GM21447 (cell line): ENCODE data around the gene CCDC7.
"Not testable (repeated sequence)": the region's sequence is repeated elsewhere in the genome, so short reads cannot be mapped to it uniquely, and the experiment has no call there.

Experiments used
- ATAC-seq: cut with Tn5 transposase; IDR thresholded peaks from one replicate; pipeline ENCODE4 v1.9.1; 2021; ENCODE audit not compliant: unreplicated experiment

Gene CCDC7

DNA sequence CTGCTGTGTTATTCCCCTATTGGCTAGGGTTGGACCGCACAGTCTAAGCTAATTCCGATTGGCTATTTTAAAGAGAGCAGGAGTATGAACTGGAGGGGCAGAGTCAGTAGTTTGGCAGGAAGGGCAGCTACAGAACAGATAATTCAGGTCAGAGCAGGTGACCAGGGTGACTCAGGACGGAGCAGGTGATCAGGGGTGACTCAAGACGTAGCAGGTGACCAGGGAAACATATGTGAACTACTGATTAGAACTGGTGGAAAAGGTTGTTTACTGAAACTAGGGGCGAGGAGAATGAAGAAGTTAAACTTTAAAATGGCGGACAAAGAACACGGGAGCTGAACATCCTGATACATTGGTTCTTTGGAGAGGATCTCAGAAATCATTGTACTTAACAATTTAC, 102.3 kb downstream of the CCDC7 start:
- no peak for ATAC-seq

DNA sequence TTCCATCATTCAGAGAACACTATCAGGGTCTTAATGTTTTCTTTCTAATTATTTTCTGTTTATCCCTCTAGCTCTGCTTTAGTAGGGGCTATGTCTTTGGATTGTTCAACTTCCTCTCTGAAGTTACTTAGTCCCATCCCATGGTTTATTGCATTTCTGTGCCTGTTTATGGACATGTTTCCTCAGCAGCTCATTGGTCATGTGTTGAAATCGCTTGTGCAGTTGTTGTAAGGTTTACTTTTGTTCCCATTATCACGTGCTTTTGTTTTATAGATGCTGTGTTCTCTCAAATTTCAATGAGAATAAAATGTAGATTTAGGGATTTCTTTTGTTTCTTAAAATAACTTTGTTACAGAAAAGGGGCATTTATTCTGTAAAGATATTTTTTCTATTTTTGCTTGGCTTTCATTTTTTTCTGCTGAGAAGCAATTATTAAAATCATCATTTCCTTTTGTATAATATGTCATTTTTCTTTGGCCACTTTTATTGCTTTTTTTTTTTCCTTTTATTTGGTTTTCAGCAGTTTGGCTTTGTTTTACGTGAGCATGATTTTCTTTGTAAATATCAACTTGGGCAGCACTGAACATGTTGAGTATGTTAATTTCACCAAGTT, 110.9 kb downstream of the CCDC7 start:
- ATAC-seq: no peak

DNA sequence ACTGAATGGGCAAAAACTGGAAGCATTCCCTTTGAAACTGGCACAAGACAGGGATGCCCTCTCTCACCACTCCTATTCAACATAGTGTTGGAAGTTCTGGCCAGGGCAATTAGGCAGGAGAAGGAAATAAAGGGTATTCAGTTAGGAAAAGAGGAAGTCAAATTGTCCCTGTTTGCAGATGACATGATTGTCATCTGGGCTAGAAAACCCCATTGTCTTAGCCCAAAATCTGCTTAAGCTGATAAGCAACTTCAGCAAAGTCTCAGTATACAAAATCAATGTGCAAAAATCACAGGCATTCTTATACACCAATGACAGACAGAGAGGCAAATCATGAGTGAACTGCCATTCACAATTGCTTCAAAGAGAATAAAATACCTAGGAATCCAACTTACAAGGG, 116.8 kb downstream of the CCDC7 start:
- ATAC-seq: not testable (repeated sequence)

DNA sequence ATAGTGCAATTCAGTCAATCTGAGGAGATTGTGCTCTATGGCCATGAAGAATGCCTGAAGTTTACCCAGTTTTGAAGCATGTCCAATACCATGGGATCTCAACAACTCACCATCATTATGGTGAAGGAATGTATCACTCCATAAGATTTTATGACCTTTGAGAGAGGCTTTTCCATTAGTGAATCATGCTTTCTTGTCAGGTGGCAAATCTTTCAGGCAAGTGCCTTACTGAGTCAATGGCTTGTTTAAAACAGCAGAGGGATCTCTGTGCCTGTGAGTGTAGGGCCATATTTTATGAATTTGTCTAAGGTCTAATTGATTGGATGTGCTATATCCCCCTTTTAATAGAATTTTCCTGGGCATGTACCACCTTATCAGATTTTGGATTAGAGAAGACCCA, 131.5 kb downstream of the CCDC7 start:
- ATAC-seq: no peak

DNA sequence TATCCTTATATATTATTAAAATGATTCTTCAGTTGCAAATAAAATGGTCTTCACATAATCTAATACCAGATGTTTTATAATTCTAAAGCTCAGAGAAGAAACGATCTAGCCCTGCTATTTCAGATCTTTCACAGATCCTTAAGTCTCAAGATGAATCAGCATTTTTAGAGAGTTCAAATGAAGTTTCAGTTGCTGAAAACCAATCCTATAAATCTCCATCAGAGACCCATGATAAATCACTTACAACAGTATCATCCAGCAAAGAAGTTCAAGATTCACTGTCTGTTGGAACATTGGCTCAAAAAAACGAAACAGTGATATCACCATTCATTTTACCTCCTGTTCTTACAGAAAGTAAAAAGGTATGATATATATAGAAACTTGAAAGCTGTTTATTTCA, 137.0 kb downstream of the CCDC7 start:
- ATAC-seq: no peak

DNA sequence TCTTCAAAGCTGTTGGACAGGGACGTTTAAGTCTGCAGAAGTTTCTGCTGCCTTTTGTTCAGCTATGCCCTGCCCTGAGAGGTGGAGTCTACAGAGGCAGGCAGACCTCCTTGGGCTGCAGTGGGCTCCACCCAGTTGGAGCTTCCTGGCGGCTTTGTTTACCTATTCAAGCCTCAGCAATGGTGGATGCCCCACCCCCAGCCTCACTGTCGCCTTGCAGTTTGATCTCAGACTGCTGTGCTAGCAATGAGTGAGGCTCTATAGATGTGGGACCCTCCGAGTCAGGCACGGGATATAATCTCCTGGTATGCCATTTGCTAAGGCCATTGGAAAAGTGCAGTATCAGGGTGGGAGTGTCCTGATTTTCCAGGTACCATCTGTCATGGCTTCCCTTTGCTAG, 152.1 kb downstream of the CCDC7 start:
- not testable (repeated sequence) for ATAC-seq

DNA sequence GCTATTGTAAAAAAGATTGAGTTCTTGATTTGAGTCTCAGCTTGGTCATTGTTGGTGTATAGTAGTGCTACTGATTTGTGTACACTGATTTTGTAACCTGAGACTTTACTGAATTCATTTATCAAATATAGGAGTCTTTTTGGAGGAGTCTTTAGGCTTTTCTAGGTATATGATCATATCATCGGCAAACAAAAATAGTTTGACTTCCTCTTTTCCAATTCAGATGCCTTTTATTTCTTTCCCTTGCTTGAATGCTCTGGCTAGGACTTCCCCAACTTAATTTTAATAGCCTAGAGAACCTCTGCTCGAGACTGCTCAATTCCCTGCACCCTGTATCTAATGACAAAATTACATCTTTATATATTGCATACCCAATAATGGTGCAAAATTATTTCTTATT, 154.4 kb downstream of the CCDC7 start:
- no peak for ATAC-seq

DNA sequence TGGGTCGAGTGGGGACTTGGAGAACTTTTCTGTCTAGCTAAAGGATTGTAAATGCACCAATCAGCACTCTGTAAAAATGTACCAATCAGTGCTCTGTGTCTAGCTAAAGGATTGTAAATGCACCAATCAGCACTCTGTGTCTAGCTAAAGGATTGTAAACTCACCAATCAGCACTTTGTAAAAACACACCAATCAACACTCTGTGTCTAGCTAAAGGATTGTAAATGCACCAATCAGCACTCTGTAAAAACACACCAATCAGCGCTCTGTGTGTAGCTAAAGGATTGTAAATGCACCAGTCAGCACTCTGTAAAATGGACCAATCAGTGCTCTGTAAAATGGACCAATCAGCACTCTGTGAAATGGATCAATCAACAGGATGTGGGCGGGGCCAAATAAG, 155.6 kb downstream of the CCDC7 start:
- not testable (repeated sequence) for ATAC-seq

DNA sequence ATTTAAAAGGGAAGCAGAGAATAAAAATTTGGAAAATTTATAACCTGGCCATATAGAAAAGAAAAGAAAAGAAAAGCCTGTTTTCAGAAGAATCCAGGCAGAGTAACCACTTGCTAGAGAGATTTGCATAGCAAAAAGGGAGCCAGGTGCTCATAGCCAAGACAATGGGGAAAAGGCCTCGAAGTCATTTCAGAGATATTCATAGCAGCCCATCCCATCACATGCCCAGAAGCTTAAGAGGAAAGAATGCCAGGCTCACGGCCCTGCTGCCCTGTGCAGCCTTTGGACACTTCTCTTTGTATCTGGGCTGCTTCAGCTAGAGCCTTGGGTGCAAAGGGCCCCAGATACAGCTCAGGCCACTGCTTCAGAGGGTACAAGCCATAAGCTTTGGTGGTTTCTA, 159.8 kb downstream of the CCDC7 start:
- ATAC-seq: no peak

DNA sequence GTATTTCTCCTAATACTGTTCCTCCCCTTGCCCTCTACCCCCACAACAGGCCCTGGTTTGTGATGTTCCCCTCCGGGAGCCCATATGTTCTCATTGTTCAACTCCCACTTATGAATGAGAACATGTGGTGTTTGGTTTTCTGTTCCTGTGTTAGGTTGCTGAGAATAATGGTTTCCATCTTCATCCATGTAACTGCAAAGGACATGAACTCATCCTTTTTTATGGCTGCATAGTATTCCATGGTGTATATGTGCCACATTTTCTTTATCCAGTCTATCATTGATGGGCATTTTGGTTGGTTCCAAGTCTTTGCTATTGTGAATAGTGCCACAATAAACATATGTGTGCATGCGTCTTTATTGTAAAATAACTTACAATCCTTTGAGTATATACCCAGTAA, 164.6 kb downstream of the CCDC7 start:
- ATAC-seq: not testable (repeated sequence)

DNA sequence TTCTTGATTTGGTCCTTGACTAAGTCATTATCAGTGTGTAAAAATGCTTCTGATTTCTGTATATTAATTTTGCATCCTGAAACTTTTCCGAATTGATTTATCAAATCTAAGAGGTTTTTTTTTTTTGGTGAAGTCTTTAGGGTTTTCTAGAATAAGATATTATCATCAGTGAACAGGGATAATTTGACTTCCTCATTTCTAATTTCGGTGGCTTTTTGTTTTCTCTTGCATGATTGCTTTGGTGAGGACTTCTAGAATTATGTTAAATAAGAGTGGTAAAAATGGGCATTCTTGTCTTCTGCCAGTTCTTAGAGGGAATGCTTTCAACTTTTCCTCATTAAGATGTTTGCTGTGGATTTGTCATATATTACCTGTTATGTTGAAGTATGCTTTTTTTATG, 170.5 kb downstream of the CCDC7 start:
- ATAC-seq: no peak

DNA sequence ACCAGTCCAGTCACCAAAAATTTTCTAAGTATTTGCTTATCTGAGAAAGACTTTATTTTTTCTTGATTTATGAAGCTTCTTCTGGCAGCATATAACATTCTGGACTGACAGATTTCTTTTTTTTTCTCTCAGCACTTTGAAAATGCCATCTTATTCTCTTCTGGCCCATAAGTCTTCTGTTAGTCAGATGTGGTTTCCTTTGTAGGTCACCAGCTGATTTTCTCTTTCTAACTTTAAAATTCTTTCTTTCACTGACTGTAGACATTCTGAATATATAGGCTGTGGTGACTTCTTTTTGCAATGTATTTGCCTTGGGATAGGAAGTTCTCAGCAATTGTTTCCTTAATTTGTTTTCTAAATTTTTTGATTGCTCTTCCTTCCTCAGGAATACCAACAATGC, 172.5 kb downstream of the CCDC7 start:
- no peak for ATAC-seq

DNA sequence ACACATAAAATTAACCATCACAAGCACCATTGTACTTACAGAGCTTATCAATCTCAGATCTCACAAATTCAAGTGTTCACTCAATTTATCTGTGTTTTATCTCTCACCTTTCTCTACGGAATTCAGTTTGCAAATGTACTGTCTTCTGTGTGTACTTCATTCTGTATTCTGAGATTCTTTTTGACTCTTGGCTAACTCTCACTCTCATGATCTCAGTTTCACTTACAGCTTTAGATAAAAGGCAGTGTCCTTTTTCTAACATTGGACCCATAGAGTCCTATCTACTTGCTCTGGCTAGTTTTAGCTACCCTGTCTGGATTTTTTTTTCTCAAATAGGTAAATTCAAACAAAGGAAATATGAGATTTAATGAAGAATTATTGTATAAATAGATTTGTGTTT, 176.0 kb downstream of the CCDC7 start:
- no peak for ATAC-seq

DNA sequence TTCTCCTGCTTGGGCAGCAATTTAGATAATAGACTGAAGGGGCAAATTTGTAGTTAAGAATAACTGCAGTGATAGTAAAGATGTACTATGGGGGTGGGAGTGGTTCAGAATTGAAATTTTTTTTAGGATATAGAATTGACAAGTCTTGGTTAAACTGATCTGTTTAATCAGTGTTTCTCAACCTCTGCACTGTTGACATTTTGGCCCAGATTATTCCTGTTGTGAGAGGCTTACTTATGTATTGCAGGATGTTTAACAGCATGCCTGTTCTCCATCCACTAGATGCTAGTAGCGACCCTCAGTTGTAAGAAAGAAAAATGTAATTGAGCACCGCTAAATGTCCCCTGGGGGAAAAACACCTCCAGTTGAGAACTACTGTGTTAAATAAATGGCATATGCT, 176.5 kb downstream of the CCDC7 start:
- ATAC-seq: no peak

DNA sequence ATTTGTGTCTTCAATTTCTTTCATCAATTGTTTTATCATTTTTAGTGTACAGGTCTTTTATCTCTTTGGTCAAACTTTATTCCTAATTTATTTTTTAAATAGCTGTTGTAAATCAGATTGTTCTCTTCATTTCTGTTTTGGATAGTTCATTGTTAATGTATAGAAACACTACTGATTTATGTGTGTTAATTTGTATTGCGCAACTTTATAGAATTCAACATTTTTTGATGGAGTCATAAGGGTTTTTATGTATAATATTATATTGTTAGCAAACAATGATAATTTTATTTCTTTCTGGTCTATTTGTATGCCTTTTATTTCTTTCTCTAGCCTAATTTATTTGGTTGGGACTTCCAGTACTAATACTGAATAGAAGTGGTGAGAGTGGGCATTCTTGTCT, 181.2 kb downstream of the CCDC7 start:
- no peak for ATAC-seq

DNA sequence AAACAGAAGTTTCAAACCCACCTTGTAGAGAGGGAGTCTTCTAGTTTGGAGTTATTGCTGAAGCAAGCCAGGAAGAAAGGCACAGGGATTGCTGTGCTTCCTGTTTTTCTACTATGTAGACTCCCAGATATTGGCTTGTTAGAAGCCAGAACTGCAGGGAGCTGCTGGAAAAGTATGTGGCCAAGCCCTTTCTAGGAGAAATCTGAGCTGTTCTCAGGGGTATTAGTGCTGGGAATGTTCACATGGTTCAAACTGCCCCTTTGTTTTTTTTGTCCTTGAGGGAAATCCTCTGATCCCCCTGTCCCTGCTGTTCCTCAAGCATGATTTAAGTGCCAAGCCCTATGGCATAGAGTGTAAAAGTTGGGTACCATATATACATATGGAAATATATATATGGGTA, 184.0 kb downstream of the CCDC7 start:
- ATAC-seq: no peak

DNA sequence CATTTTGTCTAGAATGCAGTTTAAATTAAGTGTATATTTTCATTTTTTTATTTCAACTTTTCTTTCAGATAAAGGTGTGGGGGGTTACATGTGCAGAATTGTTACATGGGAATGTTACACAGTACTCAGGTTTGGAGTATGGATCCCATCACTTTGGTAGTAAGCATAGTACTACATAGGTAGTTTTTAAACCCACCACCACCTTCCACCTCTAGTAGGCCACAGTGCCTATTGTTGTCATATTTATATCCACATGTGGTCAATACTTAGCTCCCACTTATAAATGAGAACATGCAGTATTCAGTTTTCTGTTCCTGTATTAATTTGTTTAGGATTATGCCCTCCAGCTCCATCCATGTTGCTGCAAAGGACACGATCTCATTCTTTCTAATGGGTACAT, 200.6 kb downstream of the CCDC7 start:
- ATAC-seq: no peak

DNA sequence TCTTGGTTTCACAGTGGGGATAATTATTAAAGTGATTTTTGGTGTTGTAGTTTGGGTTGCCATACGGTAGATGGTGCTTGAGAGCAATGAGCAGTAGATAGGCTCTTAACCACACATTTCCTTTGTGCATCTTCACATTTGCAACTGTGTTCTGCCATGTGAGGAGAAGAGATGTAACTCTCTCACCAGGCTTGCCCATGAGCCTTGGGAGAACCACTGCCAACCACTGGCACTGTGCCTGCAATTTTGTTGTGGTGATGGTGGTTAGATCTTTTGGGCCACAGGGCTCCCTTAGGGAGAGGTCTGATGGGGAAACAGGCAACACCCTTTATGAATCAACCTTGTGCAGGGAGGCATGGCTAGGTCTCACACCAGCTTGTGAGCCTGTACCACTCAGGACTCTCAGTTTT, 204.3 kb downstream of the CCDC7 start:
- ATAC-seq: no peak

DNA sequence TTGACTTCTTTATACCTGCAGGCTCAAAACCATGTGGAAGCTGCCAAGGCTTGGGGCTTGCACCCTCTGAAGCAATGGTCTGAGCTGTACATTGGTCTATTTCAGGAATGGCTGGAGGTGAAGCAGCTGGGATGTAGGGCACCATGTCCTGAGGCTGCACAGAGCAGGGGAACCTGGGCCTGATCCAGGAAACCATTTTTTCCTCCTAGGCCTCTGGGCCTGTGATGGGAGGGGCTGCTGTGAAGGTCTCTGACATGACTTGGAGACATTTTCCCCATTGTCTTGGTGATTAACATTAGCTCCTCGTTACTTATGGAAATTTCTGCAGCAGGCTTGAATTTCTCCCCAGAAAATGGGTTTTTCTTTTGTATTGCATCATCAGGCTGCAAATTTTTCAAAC, 211.5 kb downstream of the CCDC7 start:
- ATAC-seq: not testable (repeated sequence)

DNA sequence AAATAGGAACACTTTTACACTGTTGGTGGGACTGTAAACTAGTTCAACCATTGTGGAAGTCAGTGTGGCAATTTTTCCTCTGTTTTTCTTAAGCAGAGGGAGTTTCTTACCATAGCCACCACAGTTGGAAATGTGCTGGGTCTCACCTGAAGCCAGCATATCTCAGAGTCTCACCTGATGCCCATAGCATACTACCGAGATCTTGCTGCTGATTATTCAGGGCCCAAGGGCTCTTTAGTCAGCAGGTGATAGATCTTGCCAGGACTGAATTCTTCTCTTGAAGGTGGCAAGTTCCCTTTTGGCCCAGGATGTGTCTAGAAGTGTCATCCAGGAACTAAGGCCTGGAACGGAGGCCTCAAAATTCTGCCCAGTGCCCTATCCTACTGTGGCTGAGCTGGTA, 215.4 kb downstream of the CCDC7 start:
- ATAC-seq: no peak

DNA sequence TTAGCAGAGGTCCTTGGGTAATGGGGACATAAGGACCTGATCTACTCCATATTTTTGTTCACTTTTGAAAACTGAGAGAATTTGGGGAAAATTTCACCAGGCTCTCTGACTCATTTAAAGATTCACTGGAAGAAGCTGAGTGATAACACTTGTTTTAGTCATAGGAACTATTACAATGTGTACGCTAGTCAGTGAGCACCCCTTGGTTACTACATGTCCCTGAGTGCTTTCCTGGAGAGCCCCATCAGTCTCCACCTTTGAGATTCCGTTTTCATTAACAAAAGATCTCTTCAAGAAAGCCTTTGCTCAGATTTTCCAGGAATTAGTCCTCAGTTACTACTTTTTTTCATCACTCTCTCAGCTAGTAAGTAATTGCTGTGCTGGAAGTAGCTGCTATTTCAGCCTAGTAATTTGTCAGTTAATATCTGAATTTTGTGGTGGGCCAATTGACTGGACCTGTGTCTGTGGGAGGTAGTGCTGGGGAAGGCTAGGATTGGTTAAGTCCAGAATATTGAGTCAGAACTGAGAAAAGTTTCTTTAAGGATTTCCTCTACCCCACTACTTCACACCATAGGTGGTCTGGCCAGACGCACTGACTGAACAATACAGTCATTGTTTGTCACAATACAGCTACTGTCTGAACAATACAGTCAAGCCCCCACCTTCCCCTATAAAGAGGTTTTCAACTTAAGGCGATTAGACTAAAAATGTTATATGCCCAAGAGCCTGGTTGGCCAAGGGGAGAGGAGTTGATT, 235.0 kb downstream of the CCDC7 start:
- no peak for ATAC-seq

DNA sequence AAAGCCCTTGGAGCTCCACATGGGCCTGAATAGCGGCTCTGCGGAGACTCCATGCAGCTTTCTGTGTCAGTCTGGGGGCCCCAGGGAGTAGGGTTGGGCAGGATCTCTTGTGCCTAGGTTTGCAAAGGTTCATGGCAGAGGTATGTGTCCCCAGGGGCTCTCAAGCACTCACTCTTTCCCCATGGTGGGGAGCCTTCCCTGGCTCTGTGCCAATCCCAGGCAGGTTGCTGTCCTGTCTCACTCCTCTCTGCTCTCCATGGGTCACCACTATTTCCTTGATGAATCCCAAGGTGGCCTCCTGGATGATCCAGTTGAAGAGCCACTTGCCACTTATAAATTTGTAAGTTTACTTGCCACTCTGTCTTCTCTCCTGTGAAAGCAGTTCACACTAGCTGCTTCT, 238.4 kb downstream of the CCDC7 start:
- ATAC-seq: no peak

DNA sequence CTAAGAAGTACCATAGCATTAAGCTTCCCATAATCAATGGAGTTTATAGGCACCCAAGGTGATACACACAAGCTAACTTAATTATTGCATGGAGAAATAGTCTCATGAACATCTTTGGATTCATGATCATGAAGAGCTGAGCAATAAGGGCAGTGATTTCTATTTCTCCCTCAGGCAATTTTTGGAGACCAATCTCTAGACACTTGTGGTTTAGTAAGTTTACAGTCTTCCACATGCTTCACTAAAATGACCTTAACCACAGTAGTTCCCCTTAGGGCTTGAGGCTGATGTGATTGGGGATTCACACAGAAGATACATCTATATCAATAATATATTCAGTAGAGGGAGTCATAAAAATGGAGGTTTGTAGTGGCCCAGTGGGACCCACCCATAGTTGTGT, 241.2 kb downstream of the CCDC7 start:
- ATAC-seq: no peak
